ENCODE results near the gene LMO7.

Gene LMO7

DNA sequence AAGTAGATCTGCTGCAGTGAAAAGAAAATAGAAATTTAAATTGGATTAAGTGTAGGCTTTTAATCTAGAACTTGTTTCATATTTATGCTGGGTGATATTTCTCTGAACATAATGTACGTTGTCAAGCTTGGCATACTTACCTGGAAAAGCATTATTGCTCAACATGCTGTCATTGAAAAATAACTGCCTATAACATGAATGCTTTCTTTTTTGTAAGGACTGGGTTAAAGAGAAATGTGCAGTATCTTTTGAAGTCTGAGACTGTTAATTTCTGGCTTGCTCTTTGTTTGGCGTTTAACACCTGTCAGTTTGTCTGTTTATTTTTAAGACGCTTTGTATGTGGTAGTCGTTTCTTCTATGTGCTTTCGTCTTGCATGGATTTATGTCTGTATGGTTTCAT, 175.2 kb downstream of the LMO7 start:
- no peak for DNase-seq

DNA sequence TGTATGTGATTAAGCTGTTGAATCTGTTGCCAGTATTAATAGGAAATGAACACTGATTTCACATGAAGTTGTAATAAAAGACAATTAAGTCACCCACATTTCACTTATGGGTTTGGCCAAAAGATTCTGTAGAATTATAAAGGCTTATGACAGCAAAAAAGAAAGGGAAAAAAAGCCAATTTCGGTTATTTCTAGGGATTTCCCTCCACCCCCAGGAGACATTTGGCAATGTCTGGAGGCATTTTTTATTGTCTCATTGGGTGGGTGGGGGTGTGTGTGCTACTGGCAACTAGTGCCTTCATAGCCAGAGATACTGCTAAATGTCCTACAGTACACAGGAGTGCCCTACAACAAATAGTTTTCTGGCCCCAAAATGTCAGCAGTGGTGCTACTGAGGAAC, 175.7 kb downstream of the LMO7 start:
- DNase-seq: no peak

DNA sequence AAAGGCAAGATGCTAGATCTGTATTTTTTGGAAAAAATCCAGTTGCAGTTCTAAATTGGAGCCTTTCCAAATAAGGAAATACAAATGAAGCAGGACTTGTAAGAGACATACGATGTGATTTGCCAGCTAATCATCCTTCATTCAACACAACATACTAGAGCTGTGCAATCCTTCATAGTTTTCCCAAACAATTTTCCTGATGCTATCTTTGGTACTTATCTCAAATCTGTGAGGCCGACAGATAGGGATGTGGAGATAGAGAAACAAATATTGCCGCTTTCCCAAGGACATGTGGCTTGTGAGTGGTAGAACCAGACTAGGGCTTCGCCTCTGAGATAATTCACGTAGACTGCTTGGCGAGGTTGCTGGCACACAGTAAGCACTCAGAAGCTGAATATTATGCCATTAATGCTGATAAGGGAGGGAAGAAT, 176.6 kb downstream of the LMO7 start:
- no peak for DNase-seq

DNA sequence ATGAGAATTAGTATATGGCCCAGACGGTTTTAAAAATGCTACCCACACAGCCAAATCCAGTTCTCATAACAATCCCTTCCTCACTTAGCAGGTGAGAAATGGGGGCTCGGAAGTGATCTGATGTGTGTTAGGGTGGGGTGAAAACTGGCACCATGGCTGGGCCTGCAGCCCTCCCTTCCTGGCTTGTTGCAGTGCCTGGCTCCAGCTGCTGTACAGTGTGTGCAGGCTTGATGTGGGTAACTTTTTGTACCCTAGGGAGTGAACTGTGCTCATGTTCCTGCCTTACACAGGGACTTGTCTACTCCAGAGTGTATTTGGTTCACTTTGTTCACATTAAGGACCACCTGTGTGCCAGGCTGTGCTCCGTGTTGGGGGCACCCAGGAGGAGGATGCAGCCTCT, 177.2 kb downstream of the LMO7 start:
- no peak for DNase-seq

DNA sequence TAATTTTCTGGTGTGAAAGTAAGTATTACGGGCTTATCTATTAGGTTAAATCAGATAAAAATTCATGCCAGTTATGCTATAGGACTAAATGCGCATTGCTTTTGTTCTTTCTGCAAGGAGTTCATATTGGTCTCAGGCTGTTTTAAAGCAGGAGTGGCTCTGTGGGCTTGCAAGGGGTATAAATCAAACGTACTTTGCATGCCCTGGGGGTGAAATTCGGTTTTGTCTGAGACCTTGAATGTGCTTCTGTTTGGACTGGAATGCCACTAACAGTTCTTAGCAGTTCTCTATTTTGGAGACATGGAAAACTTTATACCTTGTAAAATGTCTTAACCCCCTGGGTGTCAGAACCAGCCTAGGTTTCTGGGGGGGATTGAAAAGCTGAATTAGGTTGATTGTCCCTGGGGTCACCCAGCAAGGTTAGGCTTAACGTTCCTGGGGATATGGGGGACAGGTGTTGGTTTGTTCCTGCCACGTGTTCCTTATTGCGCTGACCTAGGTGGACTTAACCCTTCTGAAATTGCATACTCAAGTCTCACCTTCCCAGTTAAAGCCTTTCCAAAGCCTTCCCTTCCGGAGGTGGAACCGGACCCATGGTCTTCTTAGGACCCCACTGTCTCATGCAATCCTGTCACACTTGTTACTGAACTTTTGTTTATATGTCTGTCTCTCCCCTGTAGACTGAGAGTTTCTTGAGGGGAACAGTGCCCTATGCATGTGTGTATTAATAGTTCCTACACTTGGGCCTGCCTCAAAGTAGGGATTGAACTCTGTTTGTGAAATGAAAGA, 182.2 kb downstream of the LMO7 start:
- DNase-seq: no peak

DNA sequence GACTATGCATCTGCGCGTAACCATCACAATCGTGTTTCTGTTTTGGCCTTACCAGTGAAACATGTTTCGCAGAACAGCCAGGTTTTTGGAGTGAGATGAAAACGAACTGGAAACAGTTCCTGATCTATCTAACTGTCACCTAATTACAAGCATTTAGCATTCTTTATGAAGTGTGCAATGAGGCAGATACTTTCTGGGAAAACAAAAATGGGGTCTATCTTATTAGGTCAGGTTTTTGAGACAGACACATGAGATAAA, 182.8 kb downstream of the LMO7 start:
- DNase-seq: no peak

DNA sequence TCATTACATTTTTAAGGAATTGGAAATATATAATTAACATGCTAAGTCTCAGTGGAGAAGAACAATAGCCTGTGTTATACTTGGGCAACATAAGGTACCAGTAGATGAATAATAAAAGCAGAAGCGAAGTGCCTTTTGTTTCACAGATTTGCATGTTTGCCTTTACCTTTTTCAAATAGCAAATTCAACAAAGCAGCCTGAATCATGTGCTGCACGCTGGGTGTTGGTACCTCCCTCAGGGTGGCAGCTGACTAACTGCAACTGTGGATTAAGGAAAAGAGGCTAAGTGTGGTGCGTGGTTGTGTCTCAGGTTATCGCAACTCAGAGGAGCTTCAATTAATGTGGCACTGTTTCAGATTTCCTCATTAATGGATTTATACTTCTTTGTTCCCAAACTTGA, 189.0 kb downstream of the LMO7 start:
- DNase-seq: no peak

DNA sequence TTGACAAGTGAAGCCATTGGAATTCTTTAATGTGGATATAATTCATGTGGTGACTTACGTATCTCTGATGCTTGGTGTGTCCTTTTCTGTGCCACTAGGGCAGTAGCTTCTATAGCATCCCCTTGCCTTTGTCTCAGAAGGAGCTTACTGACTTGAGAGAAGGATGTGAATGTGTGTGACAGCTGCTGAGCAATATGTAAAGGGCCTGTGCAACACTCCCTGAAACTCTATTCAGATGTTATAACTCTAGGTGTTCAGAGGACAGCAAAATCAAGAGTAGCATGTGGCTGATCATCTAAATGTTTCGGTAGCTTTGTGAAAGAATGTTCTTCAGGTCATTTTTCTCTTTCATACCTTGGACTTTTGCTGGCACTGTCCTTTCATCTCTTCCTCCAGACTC, 189.5 kb downstream of the LMO7 start:
- DNase-seq: no peak

DNA sequence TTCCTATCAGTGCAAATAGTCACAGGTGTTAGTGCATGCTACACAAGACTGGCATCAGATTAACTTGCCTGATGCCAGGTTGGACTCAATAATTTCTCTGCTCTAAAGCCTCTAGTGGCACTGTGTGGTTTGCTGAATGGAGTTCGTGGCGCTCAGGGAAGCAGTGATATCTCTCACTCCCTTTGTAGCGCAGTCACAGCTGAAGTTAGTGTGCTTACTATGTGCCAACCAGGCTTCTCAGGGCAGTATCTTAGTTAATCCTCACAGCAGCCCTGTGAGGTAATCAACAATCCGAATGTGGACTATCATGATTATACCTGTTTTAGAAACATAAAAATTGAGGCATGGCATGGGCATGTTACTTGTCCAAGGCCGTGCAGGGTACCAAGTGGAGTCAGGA, 190.3 kb downstream of the LMO7 start:
- DNase-seq: no peak

DNA sequence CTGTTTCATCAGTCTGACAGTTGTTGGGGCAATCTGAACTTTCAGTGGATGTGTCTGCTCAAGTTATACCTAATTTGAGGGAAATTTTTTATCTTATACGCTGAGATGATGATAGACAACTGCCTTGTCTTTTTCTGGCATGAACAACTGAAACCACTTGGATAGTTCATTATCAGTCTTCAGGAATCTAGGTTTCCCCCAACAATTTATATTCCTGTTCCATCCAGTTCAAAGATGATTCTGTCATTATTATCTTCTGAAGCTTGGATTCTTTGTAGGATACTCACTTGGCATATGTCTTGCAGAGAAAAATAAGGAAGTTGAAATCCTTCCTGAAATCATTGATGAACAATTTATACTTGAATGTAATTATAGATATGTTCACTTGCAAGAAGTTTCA, 193.7 kb downstream of the LMO7 start:
- no peak for DNase-seq

DNA sequence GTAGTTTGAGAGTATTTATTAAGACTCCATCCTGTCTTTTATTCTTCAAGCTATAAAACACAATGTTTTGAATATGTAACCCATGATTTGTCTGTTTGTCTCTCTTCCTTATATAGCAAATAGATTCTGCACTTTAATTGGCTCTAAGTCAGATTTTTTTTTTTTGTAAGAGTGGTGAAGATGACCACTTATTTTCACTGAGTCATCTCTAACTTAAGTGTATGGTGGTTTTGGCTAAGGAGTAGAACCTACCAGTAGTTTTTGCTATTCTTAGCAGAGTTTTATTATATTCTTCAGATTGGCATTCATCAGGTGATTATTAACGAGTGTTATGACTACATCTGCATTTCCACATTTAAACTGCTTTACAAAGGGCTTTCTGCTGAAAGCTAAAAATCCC, 194.7 kb downstream of the LMO7 start:
- no peak for DNase-seq

DNA sequence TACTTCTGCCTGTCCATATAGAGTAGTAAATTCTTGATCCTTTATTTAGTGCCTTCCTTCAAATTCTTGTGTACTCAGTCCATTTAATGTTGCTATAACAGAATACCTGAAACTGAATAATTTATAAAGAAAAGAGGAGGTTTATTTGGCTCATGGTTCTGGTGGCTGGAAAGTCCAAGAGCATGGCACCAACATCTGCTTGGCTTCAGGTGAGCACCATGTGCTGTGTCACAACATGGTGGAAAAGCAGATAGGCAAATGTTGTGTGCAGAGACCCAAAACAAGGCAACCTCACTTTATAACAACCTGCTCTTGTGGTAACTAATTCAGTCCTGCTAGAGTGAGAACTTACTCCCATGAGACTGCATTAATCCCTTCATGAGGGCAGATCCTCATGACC, 195.3 kb downstream of the LMO7 start:
- no peak for DNase-seq

DNA sequence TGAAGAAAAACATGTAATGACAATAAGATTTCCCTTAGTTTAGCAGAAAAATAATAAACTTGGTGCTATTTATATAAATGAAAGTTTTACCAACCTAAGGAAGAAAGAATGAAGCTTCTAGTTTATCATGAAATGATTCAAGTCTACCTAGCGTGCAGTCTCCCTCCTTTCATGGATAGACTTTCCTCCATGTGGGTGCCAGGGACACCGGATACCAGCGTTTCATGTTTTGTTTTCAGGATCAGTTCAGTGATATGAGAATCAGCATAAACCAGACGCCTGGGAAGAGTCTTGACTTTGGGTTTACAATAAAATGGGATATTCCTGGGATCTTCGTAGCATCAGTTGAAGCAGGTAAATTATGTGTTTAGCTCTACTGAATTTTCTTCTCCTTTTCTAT, 196.7 kb downstream of the LMO7 start:
- no peak for DNase-seq

DNA sequence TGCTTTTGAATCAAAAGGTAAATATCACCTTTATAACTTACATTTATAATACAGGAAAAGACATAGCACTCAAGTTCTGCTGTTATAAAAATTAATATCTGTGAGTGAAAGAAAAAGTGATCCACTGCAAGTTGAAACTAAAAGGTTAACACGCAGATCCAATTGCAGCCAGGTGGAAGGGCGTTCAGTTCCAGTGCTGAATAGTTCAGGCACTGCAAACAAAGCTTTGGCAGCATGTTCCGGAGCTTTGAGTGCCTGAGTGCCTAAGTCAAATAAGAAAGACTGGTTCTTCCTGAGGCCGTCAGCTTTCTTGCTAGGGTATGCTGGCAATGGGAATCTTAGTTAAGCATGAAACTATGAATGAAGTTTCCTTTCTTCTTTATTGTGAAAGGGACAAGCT, 200.3 kb downstream of the LMO7 start:
- DNase-seq: no peak

DNA sequence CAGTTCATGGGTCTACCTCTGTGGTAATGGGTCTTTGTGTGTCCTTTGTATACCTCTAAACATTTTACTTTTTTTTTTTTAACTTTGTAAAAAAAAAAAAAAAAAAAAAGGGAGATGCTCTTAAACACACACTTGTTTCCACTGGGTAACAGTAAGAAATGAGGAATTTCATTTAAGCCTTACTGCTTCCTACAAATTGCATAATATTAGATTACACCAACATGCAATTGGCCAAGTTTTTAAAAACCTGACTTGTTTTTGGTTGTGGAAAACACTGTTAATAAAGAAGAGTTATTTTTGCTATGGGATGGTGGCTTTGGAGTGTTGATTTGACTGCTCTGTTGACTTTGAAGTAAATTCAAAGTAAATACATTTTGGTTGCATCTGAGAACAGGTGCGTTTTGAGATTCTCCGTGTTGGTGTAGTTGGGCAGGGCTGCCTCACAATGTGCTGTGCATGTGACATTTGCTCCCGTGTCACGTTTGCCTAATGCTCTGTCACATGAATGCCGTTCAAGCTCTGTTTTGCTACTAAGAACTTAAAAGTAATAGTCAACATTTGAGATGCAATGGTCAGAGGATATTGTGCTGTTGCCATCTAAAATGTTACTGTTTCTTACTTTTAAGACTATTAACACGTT, 202.4 kb downstream of the LMO7 start:
- no peak for DNase-seq

DNA sequence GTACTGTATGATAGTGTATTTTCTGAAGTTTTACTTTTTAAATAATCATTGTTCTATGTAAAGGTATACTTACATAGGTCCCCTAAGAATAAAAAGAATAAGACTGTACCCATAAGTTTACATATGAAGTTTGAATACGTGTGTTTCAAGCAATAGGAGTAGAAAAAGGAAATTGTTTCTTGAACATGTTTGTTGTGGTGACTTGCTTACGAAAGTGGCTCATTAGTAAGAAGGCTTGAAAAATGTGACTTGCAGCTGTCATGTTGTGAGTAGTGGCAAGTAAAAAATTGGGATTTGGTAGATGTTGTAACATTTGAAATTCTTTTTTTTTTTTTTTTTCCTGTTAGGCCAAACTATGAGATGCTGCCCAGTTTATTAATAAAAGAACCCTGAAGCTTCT, 203.3 kb downstream of the LMO7 start:
- no peak for DNase-seq

DNA sequence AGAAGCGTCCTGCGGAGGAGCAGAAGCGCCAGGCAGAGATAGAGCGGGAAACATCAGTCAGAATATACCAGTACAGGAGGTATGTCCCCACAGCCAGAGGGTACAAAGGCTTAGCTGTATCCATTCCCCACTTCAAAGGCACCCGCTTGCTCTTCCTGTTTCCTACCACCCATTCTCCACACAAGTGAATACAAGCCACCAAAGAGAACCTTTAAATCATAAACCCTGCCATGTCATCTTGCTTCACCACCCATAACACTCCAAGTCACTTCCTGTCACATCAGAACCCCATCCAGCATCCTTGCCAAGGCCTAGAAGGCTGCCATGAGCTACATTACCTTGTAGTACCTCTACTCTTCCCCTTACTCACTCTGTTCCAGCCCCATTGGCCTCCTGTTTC, 205.8 kb downstream of the LMO7 start:
- no peak for DNase-seq

DNA sequence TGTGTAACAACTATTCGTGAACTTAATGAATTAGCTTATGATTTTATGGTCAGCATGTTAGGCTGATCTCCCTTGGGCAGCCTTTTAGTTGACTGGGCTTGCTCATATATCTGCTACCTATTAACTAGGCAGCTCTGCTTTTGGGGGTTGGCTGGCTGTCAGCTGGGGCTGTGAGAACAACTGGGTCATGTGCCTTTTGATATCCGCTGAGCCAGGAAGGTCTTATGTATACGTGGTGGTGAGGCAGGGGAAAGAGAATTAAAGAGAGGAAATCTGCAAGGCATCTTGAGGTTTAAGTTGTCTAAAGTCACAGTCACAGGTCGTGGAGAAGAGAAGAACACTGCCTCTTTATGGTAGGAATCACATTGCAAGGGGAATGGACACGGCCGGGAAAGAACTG, 206.9 kb downstream of the LMO7 start:
- DNase-seq: no peak

DNA sequence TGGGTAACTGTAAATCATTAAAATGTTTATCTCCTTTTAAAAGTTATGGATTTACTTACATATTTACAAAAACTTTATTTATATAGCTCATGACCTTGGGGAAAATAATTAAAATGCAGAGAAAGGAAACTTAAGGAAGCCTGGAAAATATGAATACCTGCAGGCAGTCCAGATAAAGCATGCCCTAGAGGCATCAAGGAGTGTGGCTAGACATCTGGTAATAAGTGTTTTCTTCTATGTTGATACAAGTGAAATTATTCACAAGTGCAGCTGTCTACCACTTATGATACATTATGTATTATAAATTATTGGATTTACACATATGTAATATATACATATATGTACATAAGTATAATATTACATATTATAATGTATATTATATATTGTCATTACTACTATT, 207.9 kb downstream of the LMO7 start:
- DNase-seq: no peak

DNA sequence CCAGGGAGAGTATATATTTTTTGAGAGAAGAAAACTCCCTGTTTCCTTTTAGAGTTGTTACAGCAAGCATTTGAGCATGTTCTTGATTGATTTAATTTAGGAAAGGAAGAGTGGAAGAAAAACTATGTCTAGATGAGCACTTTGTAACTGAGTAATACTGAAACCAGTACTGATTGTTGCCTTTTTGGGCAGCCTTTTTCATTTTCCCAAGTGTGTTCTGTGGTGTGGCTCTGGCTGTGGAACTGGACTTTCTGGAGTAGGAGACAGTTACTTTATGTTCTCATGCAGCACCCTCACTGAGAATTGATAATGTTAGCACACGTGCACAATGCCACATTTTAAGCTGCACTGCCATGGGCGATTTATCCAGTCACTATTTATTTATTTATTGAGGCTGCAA, 211.5 kb downstream of the LMO7 start:
- no peak for DNase-seq

DNA sequence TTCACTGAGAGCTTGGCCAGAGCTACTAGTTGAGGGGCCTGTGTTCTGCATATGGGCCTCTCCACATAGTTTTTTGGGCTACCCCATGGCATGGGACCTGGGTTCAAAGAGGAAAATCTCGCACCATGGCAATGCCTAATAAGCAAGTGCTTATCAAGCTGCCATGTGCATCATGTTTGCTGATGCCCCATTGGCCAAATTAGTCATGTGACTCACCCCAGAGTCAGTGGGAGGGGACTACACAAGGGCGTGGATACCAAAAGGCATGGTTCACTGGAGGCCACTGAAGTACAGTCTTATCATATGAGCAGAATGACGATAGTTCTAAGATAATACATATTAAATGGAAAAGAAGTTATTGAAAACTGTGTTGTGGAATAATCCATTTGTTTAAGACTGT, 214.8 kb downstream of the LMO7 start:
- no peak for DNase-seq

DNA sequence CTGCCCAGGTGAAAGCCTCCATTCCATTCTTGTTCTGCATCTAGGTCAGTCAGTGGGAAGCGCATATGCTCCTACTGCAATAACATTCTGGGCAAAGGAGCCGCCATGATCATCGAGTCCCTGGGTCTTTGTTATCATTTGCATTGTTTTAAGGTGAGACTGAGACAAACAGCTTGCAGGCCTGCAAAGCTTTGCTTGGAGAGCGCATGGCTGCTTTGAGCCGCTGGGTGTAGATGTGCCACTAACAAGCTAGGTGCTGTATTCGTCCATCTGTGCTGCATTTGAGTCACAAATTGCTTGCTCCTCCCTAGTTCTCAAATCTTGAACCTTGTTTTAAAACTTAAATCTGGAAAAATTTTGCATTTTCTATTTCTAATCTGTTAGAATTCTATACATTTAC, 219.1 kb downstream of the LMO7 start:
- no peak for DNase-seq

DNA sequence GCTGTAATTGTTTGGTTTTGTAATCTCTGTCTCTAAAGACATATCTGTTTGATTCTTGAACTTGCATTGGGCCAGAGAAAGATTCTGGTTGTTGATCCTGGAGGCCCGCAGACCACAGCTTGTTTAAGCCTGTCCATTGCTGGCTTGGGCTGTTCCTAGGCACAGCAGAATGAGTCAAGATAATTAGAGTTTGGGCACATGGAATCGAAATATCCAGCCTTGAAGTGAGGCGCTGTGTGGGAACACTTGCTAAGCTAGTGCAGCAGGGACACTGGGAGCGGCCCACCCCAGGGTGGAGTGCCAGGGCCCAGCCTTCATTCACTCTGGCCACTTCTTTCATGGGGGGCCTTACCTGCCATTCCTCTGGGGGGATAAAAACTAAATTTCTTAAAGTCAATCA, 219.7 kb downstream of the LMO7 start:
- no peak for DNase-seq

DNA sequence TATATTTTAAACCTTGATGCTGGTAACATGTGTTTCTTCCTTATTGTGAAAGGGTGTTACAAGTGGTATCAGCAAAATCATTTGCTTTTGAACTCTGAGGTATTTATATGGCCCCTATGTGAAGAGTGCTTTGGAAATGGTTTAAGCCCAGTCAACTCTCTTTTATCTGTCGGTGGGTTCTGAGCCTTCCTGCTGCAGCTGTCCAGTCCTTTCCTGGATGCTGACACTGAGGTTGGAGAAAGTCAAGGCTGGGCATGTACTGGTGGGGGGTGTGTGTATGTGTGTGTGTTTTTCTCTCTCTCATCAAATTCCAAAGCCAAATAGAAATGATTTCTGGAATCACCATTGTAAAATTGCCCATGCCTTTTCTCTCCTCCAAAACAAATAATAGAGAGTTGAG, 221.2 kb downstream of the LMO7 start:
- DNase-seq: no peak

DNA sequence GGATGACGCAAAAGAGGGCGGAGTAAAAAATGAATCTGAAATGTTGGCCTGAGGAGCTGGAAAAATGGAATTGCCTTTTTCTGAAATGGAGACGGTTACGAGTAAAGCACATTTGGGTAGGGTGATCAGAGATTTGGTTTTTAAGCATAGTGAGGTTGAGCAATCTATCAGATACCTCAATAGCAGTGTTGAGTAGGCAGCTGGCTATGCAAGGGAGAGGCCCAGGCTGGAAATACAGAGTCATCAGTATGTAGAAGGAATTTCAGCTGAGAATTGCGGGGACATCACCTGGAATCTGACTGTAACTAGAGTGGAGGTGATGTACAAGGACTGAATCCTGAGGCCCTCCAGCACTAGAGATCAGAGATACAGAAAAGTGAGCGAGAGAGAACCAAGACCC, 224.8 kb downstream of the LMO7 start:
- DNase-seq: no peak
